Measurements from ENCODE around the gene PGA5.

Gene PGA5

DNA sequence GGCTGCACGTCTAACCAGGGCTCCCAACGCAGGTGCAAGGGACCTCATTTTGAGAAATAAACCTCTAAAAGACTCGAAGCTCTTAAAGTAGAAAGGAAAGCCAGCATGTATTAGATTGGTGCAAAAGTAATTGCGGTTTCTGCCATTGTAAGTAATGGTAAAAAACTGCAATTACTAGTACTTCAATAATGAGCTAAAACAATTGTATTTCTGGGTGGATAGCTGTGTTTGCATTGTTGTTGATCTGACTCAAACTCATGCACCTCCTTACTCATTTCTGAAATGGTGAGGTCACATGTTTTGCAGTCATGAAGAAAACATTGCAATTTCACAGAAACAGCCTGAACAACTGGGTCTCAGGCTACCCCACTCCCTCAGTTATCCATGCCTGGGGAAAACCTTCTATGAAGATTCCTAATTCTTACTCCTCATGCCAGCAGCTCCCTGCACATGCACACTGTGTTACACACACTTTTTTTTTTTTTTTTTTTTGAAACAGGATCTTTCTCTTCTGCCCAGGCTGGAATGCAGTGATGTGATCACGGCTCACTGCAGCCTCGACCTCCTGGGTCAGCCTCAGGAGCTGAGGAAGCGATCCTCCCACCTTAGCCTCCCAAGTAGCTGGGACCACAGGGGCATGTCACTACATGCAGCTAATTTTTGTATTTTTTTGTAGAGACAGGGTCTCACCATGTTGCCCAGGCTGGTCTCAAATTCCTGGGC lies 29.5 kb downstream of the PGA5 start:
- DNase-seq, result no peak

DNA sequence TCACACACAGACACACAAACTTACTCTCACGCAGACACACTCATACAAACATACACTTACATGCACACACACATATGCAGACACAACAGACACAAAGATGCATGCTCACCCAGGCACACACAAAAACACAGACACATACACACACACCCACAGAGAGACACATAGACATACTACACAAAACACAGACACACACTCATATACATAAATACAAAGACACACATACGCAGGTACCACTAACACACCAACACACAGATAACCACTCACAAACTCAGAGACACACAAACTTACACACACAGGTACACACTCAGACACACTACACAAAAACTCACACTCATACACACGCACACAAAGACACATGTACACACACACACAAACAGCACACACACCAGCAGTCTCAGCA lies 31.8 kb downstream of the PGA5 start:
- DNase-seq, result no peak

- DNase-seq, result no peak
Observed at GRCh38 chr11:61273178-61274078, 32.5 kb downstream of the PGA5 start.

GRCh38 chr11:61274084-61274483 lies 33.1 kb downstream of the PGA5 start:
- DNase-seq, result no peak

DNA sequence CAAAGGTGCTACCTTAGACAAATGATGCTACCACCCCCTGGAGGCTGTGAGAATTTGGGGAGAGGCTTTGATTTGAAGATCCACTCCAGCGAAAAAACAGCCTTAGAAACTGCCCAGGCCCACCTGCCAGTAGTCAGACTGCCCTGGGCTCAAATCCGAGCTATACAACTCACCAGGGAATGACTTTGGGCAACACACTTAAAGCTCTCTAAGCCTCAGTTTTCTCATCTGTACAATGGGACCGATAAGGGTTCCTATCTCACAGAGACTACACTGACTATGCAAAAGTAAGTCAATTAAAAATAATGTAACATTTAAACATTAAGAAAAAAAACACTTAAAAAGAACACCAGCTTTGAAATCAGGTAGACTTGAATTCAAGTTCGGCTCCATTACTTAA lies 34.2 kb downstream of the PGA5 start:
- no peak for DNase-seq

DNA sequence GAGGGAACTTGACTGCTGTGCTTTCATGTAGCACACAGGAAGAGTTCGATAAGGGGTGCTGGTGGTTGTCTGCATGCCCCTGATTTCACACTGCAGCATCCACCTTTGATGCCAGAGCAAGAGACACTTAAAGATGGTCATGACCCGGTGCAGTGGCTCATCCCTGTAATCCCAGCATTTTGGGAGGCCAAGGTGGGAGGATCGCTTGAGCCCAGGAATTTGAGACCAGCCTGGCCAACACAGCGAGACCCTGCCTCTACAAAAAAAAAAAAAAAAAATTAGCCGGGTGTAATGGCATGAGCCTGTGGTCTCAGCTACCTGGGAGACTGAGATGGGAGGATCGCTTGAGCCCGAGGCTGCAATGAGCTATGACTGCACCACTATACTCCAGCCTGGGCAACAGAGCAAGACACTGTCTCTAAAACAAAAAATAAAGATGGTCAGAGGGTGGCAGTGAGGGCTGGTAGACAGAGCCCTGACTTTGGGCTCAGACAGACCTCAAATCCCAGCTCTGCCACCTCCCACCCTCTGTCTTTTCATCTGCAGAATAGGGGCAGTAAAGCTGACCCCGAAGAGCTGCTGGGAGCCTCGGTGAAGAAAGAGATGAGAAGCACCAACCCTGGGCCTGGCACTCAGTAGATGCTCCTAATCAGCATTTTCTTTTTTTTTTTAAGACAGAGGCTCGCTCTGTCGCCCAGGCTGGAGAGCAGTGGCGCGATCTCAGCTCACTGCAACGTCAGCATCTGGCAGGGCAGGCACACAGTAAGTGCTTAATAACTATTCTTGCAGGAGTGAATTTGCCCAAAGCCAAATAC lies 36.4 kb downstream of the PGA5 start:
- DNase-seq, result no peak

DNA sequence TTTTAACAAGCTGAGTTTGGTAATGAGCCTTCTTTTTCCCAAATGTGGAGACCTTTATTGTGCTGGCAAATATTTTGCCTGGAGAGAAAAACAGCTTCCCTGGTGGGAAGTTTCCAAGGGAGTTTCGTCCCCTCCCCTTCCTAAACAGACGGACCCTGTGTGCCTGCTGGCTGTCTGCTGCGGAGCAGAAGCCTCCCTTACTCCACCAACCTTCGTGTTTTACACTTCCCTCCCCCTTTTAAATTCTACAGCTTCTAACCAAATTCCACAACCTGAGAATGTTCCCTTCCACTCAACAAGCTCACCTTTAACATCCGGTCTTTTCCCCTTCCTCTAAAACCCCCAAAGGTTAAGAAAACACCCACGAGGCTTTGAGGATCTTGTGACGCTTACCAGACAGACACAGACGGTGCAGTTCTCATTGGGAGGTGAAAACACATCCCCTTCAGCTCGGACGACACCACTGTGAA lies 37.1 kb downstream of the PGA5 start:
- no peak for DNase-seq

DNA sequence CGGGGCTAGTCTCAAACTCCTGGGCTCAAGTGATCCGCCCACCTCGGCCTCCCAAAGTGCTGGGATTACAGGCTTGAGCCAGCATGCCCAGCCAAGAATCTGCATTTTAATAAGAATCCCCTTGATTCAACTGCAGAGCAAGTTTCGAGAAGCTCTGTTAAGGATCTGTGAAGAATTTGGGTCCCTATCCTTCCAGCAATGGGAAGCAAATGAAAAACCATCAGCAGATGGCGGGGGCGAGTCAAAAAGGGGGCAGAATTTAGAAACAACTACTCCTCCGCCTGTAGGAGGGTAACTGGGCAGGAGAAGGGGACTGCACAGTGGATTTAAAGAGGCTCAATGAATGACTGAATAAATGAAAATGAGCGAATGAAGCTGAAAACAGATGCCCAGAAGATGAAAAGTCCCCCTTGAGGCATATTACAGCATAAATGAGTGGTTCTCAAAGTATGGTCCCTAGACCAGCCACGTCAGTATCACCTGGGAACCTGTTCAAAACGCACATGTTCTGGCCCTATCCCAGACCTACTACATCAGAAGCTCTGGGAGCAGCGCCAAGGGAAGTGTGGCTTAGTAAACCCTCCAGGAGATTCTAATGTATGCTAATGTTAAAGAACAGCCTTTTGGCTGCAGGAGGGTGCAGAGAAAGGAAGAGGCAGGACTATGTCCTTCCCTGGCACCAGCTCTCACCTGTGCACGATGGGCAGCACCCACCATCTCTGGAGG lies 39.1 kb downstream of the PGA5 start:
- DNase-seq, result no peak

- no peak for DNase-seq
Observed at GRCh38 chr11:61280883-61281580, 40.1 kb downstream of the PGA5 start.

DNA sequence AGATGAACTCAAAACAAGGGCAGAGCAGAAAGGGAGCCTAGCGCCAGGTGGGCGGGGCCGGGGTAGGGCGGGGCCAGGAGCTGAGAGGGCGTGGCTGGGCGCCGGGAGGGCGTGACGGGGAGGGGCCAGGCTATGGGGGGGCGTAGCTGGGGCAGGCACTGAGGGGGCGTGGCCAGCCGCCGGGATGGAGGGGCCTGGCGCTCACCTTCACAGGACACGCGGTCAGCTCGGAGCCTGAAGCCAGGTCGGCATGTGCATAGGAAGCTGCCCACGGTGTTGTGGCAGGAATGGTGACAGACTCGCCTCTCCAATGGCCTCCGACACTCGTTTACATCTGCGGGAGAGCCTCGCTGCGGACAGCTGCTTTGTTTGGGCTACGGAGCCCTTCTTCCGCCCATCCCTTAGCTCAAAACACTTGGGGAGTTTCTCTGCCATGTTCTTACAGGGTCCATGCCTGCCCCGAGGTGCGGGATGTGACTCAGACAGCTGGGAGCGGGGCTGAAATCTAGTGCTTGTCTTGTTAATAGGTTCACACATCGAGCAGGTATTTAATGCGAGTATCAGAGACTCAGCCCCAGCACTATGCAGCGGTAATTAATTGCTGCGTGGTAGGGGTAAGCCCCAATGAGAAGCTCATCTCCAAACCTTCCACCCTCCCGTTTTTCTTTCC lies 40.7 kb downstream of the PGA5 start:
- DNase-seq, result no peak

DNA sequence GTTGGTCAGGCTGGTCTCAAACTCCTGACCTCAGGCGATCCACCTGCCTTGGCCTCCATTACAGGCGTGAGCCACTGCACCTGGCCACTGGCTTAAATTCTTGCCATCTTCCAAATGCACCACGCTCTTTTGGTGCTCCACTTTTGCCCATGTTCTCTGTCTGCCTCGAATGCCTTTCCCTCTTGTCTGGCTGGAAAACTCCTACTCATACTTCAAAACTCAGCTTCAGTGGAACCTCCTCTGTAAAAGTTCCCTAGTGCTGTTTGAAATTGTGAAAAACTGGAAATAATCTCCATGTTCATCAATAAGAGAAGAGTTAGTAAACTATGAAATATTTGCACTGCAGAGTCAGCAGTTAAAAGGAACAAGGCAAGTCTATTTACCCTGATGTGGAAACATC lies 42.6 kb downstream of the PGA5 start:
- no peak for DNase-seq

DNA sequence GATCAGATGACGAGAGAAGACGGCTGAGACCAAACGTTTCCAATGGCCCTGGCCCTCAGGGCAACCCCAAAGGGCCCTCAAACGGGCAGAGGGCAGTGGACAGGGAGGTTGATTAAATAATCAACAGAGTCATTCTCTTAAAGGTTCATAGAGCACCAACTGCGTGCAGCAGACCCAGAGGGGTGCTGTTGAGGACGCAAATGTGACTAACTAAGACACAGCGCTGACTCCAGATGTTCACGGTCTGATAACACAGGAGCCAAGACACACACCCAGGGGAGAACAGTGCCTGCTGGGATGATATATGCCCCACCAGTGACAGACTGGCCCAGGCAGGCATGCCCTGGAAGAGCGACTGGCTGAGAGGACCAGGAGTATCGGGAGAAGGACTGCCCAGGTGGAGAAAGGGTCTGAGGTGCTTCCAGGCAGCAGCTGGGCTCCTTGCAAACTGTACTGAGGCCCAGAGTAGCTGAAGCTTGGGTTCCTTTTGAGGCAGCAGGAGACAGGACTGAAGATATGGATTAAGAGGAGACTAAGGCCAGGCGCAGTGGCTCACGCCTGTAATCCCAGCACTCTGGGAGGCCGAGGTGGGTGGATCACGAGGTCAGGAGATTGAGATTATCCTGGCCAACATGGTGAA lies 46.5 kb downstream of the PGA5 start:
- no peak for DNase-seq

DNA sequence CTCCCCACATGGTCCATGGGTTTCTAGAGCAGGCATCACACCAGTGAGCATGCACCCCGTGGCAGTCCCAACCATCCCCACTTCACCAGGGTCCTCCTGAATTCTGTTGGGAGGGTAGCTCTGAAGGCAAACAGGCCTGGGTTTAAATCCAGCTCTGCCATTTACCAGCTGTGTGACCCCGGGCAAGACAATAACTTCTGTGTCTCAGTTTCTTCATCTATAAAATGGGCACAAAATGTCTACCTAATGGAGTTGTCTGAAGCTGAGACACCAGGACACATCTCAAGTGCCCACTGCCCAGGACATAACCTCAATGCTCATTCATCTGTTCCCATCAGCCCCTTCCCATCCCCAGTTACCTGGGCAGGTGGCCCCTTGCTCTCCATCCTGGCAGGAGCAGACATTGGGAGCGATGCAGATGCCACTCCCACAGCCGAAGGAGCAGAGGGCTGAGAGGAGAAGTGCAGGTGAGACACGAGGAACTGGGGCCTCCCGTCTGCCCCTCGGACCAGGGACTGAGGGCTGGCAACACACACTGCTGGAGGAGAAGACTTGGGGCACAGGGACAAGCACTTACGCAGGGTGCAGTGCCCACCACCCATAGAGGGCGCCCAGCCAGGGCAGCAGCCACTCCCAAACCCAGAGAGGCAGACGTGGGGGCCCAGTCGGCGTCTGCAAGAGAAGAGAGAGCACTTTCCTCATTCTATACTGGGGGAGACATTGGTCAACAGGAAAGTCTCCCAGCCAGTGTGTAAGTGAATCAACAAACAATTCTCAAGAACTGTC lies 50.1 kb downstream of the PGA5 start:
- no peak for DNase-seq

DNA sequence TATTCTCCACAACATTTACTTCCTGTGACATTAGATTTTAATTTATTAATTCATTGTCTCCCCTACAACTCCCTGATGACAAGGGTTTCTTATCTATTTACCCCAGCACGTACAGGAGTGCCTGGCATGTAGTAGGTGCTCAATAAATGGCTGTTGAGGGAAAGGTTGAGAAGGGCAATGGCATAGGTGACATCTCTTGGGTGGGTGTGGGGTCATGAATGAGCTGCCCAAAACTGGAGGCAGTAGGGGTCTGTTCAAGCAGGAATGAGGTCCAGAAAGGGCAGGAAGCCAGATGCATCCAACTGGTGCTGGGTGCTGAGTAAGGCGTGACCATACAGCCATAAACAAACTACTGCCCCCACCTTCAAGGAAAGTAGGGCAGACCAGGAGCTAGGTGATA lies 51.4 kb downstream of the PGA5 start:
- no peak for DNase-seq

DNA sequence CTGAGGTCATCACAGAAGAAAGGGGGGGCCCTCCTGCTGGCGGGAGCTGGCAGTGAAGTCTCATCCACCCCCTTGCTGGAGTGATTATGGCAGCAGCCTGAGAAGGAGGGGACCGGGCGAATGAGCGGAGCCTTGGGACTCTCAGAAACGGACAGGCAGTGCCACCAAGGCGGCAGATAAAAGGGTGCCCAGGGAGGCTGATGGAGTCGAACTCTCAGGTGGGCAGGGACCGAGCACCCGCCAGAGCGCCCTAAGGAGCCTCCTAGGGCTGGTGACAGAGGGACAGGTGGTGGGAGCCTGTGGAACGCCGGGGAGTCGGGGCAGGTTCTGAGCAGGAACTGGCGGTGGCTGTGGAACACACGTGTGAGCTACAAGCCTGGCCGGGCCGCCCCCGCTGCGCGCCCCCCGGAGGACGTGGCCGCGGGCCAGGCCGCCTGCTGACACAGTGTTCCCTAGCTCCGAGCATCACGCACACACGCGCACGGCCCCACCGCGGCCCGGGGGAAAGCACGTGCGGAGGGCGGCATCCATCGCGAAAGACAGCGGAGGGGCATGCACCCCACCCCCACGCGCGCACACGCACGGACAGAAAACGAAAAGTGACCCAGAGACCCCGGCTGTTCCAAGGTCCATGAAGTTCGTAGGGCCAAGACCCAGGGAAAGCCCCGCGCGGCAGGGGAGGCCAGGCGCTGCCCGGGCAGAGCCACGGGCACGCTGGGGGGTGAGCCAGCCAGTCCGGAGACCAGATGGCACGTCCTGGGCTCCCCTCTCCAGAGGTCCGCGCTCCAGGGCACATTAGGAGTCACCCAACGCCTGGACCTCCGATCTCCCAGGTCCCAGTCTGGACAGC lies 53.1 kb downstream of the PGA5 start:
- DNase-seq, result no peak

- DNase-seq, result peak; percentile 46
Observed at GRCh38 chr11:61294717-61295595, 54.0 kb downstream of the PGA5 start, which contains the start of gene VWCE. VWCE (minus strand) TSS chr11:61295316; CDS start chr11:61295037, 279 bp downstream.

DNA sequence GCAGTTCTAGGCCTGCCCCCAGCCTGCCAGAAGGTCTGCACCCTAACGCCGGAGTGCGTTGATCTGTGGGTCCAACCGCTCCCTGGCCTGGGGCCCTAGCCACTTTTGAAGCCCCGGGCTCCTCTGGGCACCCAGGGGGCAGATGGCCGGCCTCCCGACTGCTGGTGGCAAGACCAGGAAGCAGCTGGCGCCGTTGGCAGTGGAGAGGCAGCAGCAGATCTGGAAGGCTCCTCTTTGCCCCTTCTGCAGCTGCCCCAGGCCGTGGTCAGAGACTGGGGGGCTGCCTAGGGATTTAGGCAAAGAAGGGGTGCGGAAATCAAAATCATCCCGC lies 54.6 kb downstream of the PGA5 start:
- DNase-seq, result no peak

GRCh38 chr11:61297341-61297740 lies 56.4 kb downstream of the PGA5 start:
- no peak for DNase-seq

All from KG1 (cell line).